Osteocyte (in vitro differentiated cells): Measurements from ENCODE around the gene CNNM2. TPM values are rescaled to one million over a fixed set of nuclear protein-coding genes. Genes with fewer than 3 reads are reported as not detected.

Source experiments
- DNase-seq: peaks from one replicate; pipeline ENCODE4 v3.0.0; 2021; ENCODE audit warnings: mixed read lengths; ENCODE audit not compliant: unreplicated experiment; ENCODE audit errors: extremely low spot score
- H3K27ac Mint-ChIP-seq: one replicate; pipeline ENCODE4 v1.8.0; 2021; ENCODE audit warnings: mild to moderate bottlenecking, mixed read lengths; ENCODE audit not compliant: unreplicated experiment
- H3K27me3 Mint-ChIP-seq: one replicate; pipeline ENCODE4 v1.8.0; 2021; ENCODE audit warnings: mixed read lengths; ENCODE audit not compliant: unreplicated experiment
- H3K36me3 Mint-ChIP-seq: one replicate; pipeline ENCODE4 v1.8.0; 2021; ENCODE audit warnings: mixed read lengths; ENCODE audit not compliant: unreplicated experiment
- H3K4me1 Mint-ChIP-seq: one replicate; pipeline ENCODE4 v1.8.0; 2021; ENCODE audit warnings: mixed read lengths; ENCODE audit not compliant: unreplicated experiment
- H3K4me3 Mint-ChIP-seq: one replicate; pipeline ENCODE4 v1.8.0; 2021; ENCODE audit warnings: mild to moderate bottlenecking, moderate library complexity, mixed read lengths; ENCODE audit not compliant: unreplicated experiment
- H3K9me3 Mint-ChIP-seq: one replicate; pipeline ENCODE4 v1.8.0; 2021; ENCODE audit warnings: mixed read lengths; ENCODE audit not compliant: unreplicated experiment
- CTCF ChIP-seq: fragments of 200-600 bp; sonication (generic); IDR thresholded peaks from 2 replicates; pipeline ENCODE4 v1.5.0; 2021; ENCODE audit warnings: antibody characterized with exemption, mild to moderate bottlenecking, moderate library complexity
- total RNA-seq: library from RNA; stranded (reverse); gene quantifications from 2 replicates; pipeline ENCODE4 v1.2.1, GENCODE V29; 2021

Gene CNNM2
- total RNA-seq, 1 donor from 2014 or later = 11.7 TPM

DNA sequence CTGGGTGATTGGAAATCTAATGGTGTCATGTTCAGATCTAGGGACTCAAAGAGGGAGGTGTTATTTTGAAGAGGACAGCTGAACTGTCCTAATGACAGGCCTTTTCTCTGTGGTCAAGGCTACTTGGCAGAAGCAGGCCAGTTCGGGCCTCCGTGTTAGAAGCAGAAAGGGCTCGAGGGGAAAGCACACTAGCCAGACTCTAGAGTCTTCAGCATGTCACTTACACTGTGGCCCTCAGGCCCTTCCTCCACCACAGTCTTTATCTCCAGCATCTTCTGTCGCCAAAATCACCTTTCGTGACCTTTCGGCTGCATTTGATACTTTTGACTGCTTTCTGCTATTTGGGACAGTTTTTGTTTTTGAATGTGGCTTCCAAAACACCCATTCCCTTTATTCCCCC is 123.3 kb downstream of the CNNM2 start:
- Mint-ChIP-seq H3K4me3 (no peak overlapping the region), H3K4me1 (peaks cover 41% of the 10 kb centered on the region), H3K36me3 (no peaks in the 10 kb centered on the region), H3K27ac (no peak overlapping the region), H3K9me3 (no peaks in the 10 kb centered on the region), H3K27me3 (no peaks in the 10 kb centered on the region)
- no peak for DNase-seq
- TF ChIP-seq CTCF = no peak

- Mint-ChIP-seq H3K27ac (no peak overlapping the region), H3K27me3 (no peaks in the 10 kb centered on the region), H3K9me3 (no peaks in the 10 kb centered on the region), H3K4me1 (peaks cover 41% of the 10 kb centered on the region), H3K36me3 (no peaks in the 10 kb centered on the region), H3K4me3 (no peak overlapping the region)
- no peak for DNase-seq
- TF ChIP-seq CTCF = no peak
These were observed 124.0 kb downstream of the CNNM2 start for GRCh38 chr10:103042129-103042528.

DNA sequence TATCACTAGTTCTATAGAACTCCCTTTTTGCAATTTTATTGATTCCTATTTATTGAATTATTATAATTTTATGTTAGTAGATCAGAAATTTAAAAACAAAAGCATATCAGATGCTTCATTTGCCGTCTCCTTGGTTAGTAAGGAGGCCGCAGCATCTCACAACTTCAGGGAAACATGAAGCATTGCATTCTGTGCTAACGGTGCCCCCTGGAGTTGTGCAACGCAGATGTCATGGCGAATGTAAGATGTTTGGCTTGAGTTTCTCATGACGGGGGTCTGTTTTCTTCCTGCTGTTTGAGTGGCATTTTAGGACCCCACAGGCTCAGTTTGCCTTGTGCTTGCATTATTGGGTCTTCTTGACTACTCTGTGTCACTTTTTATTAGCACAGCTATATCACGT is 124.8 kb downstream of the CNNM2 start:
- H3K9me3 Mint-ChIP-seq = no peaks in the 10 kb centered on the region
- no peak for TF ChIP-seq CTCF
- peaks cover 41% of the 10 kb centered on the region for H3K4me1 Mint-ChIP-seq
- no peak for DNase-seq
- no peak overlapping the region for H3K27ac Mint-ChIP-seq
- H3K36me3 Mint-ChIP-seq = no peaks in the 10 kb centered on the region
- H3K27me3 Mint-ChIP-seq = no peaks in the 10 kb centered on the region
- no peak overlapping the region for H3K4me3 Mint-ChIP-seq

GRCh38 chr10:103044942-103045489 is 126.9 kb downstream of the CNNM2 start:
- DNase-seq = no peak
- TF ChIP-seq CTCF = no peak
- Mint-ChIP-seq H3K27me3 (no peaks in the 10 kb centered on the region), H3K36me3 (no peaks in the 10 kb centered on the region), H3K27ac (peak overlapping the region; percentile 38), H3K9me3 (no peaks in the 10 kb centered on the region), H3K4me3 (peak overlapping the region; percentile 8), H3K4me1 (peaks cover 34% of the 10 kb centered on the region)

GRCh38 chr10:103045961-103046360 is 127.9 kb downstream of the CNNM2 start:
- Mint-ChIP-seq H3K27ac (no peak overlapping the region), H3K4me1 (peaks cover 29% of the 10 kb centered on the region), H3K9me3 (no peaks in the 10 kb centered on the region), H3K36me3 (no peaks in the 10 kb centered on the region), H3K27me3 (no peaks in the 10 kb centered on the region), H3K4me3 (no peak overlapping the region)
- no peak for DNase-seq
- no peak for TF ChIP-seq CTCF
